Endodermal cell (in vitro differentiated cells): ENCODE results near the gene FIP1L1. TPM values are rescaled to one million over a fixed set of nuclear protein-coding genes. Genes with fewer than 3 reads are reported as not detected.

Experiments
- DNase-seq: peaks from one replicate; pipeline ENCODE4 v3.0.0-alpha.2; 2017
- H3K27ac ChIP-seq: 2 replicates; pipeline ENCODE4 v1.5.1; 2013; ENCODE audit warnings: mild to moderate bottlenecking, low read depth, low read length, moderate library complexity
- H3K27me3 ChIP-seq: 2 replicates; pipeline ENCODE4 v1.6.1; 2013; ENCODE audit warnings: mild to moderate bottlenecking, low read length, moderate library complexity; ENCODE audit not compliant: insufficient read depth, control insufficient read depth, poor library complexity, severe bottlenecking
- H3K36me3 ChIP-seq: 2 replicates; pipeline ENCODE4 v1.7.0; 2013; ENCODE audit warnings: mild to moderate bottlenecking, low read length, moderate library complexity; ENCODE audit not compliant: control insufficient read depth, insufficient read depth
- H3K4me1 ChIP-seq: one replicate; pipeline ENCODE4 v1.7.0; 2013; ENCODE audit warnings: low read length; ENCODE audit not compliant: control insufficient read depth, insufficient read depth
- H3K4me3 ChIP-seq: 2 replicates; pipeline ENCODE4 v1.5.1; 2013; ENCODE audit warnings: mild to moderate bottlenecking, low read length, moderate library complexity
- H3K9ac ChIP-seq: 2 replicates; pipeline ENCODE4 v1.6.1; 2013; ENCODE audit warnings: mild to moderate bottlenecking, low read length, moderate library complexity; ENCODE audit not compliant: poor library complexity, severe bottlenecking; ENCODE audit errors: extremely low read depth
- H3K9me3 ChIP-seq: 2 replicates; pipeline ENCODE4 v1.6.1; 2013; ENCODE audit warnings: mild to moderate bottlenecking, low read length, moderate library complexity; ENCODE audit not compliant: control insufficient read depth
- H3K27ac Mint-ChIP-seq: 2 replicates; pipeline ENCODE4 v1.8.0; 2020; ENCODE audit warnings: mixed read lengths
- H3K27me3 Mint-ChIP-seq: 2 replicates; pipeline ENCODE4 v1.8.0; 2021; ENCODE audit warnings: mild to moderate bottlenecking, mixed read lengths; ENCODE audit not compliant: insufficient read depth
- H3K36me3 Mint-ChIP-seq: 2 replicates; pipeline ENCODE4 v1.8.0; 2020; ENCODE audit warnings: low read depth, mixed read lengths
- H3K4me1 Mint-ChIP-seq: 2 replicates; pipeline ENCODE4 v1.8.0; 2020; ENCODE audit warnings: mixed read lengths
- H3K4me3 Mint-ChIP-seq: 2 replicates; pipeline ENCODE4 v1.8.0; 2020; ENCODE audit warnings: mild to moderate bottlenecking, moderate library complexity, mixed read lengths
- H3K9me3 Mint-ChIP-seq: 2 replicates; pipeline ENCODE4 v1.8.0; 2020; ENCODE audit warnings: mild to moderate bottlenecking, mixed read lengths
- WGBS, 2 experiments: methylation state at CpG; one replicate each; pipeline versions ENCODE4 v1.1.5 to v1.1.7; 2013; ENCODE audit warnings: missing lambda C conversion rate in 2 of 2, mixed read lengths in 1 of 2; ENCODE audit not compliant: insufficient coverage in 1 of 2, insufficient read length in 1 of 2; 5-methylcytosine and 5-hydroxymethylcytosine counted together
- total RNA-seq, 2 donors: library from RNA; stranded (reverse); fragmentation: NEBNext Ultra II Directional in 1 of 2; extraction: Animal tissue kit (Norgen Biotek cat#: 25700) in 1 of 2; gene quantifications; 2 replicates in 1 of 2; 3 replicates in 1 of 2; pipeline ENCODE4 v1.2.1, GENCODE V29; 2021
- TF ChIP-seq, protein P1 (sequence below): fragments of 200-600 bp; sonication (generic); conservative IDR thresholded peaks from 2 replicates; pipeline ENCODE4 v1.5.0; 2021; ENCODE audit warnings: antibody characterized with exemption, mild to moderate bottlenecking

The FIP1L1 gene
- total RNA-seq, 2 donors from 2014 or later, result 79.2 to 88.8 TPM

DNA sequence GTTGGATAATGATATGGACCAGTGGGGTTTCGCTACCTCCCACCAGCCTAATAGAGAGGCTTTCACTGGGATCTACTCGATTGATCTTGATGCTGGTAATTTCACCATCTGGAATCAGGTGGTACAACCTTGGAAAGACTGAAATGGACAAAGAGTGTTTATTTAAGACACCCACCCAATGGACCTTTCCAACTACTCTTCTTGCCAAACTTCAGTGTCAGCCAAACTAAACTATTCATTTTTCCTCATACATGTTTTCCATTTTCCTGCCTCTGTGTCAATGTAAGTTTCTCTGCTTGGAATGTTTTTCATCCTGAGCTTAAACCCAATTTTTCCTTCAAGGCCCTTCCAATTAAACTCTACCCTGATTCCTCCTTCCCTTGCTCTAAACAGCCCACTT, 121.3 kb downstream of the FIP1L1 start:
- Mint-ChIP-seq H3K27ac (no peak overlapping the region), H3K4me1 (peaks cover 12% of the 10 kb centered on the region), H3K27me3 (no peaks in the 10 kb centered on the region), H3K36me3 (no peaks in the 10 kb centered on the region), H3K9me3 (no peaks in the 10 kb centered on the region), H3K4me3 (no peak overlapping the region)
- TF ChIP-seq, protein P1, sequence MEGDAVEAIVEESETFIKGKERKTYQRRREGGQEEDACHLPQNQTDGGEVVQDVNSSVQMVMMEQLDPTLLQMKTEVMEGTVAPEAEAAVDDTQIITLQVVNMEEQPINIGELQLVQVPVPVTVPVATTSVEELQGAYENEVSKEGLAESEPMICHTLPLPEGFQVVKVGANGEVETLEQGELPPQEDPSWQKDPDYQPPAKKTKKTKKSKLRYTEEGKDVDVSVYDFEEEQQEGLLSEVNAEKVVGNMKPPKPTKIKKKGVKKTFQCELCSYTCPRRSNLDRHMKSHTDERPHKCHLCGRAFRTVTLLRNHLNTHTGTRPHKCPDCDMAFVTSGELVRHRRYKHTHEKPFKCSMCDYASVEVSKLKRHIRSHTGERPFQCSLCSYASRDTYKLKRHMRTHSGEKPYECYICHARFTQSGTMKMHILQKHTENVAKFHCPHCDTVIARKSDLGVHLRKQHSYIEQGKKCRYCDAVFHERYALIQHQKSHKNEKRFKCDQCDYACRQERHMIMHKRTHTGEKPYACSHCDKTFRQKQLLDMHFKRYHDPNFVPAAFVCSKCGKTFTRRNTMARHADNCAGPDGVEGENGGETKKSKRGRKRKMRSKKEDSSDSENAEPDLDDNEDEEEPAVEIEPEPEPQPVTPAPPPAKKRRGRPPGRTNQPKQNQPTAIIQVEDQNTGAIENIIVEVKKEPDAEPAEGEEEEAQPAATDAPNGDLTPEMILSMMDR, result no peak
- Histone ChIP-seq H3K36me3 (no peaks in the 10 kb centered on the region), H3K9me3 (no peaks in the 10 kb centered on the region), H3K27ac (no peak overlapping the region), H3K9ac (no peak overlapping the region), H3K4me3 (no peak overlapping the region), H3K4me1 (no peaks in the 10 kb centered on the region), H3K27me3 (no peaks in the 10 kb centered on the region)
- WGBS, 2 experiments, result 92 to 100% methylated on average over 1 to 2 of the region's 2 CpGs
- no peak for DNase-seq

DNA sequence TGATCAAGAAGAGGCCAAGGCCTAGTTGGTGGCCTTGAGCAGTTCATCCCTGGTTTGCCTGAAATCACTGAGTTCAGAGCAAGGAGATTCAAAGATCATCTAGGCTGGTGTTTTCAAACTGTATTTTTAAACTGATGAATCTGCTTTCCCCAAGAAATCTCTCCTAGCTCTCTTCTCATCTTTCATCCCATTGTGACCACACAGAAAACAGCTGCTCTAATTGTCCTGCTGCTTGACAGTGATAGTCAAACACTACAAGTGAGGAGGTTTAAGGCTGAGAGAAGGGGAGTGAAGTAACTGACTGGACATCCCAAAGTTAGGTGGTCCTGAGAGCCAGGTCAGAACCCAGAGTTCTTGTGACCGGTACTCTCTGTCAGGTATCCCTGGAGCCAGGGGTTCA, 122.3 kb downstream of the FIP1L1 start:
- TF ChIP-seq, protein P1, result no peak
- Mint-ChIP-seq H3K9me3 (no peaks in the 10 kb centered on the region), H3K36me3 (no peaks in the 10 kb centered on the region), H3K27me3 (no peaks in the 10 kb centered on the region), H3K4me3 (no peak overlapping the region), H3K4me1 (peaks cover 12% of the 10 kb centered on the region), H3K27ac (no peak overlapping the region)
- no peaks in the 10 kb centered on the region for H3K9me3 ChIP-seq
- no peak overlapping the region for H3K9ac ChIP-seq
- no peak overlapping the region for H3K27ac ChIP-seq
- no peaks in the 10 kb centered on the region for H3K4me1 ChIP-seq
- no peak for DNase-seq
- 94 to 100% methylated on average over 1 of the region's 1 CpG for WGBS, 2 experiments
- H3K36me3 ChIP-seq, result no peaks in the 10 kb centered on the region
- H3K4me3 ChIP-seq, result no peak overlapping the region
- no peaks in the 10 kb centered on the region for H3K27me3 ChIP-seq

DNA sequence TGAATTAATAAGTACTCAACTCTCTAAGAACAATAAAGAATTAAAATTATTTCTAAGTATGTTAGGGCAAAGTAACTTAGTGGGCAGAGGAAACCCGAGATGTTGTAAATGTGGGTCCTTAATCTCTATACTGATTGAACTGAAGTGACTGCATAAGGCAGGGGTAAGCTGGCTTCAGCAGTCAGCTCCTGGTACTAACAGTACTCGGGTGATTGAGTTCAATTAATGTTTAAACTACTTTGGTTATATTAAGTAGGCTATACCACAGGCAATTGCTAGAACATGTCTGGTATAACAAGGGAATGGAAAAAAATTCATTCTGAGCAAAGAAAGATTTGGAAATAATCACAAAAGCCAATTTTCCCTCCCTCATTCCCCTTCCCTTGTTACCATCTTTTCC, 123.1 kb downstream of the FIP1L1 start:
- H3K27ac ChIP-seq, result no peak overlapping the region
- WGBS, 2 experiments, result 93 to 100% methylated on average over 1 to 2 of the region's 2 CpGs
- H3K4me1 ChIP-seq, result no peaks in the 10 kb centered on the region
- H3K9ac ChIP-seq, result no peak overlapping the region
- DNase-seq, result no peak
- Mint-ChIP-seq H3K4me3 (no peak overlapping the region), H3K27ac (no peak overlapping the region), H3K9me3 (no peaks in the 10 kb centered on the region), H3K4me1 (peaks cover 12% of the 10 kb centered on the region), H3K36me3 (no peaks in the 10 kb centered on the region), H3K27me3 (no peaks in the 10 kb centered on the region)
- H3K9me3 ChIP-seq, result no peaks in the 10 kb centered on the region
- no peaks in the 10 kb centered on the region for H3K36me3 ChIP-seq
- H3K27me3 ChIP-seq, result no peaks in the 10 kb centered on the region
- H3K4me3 ChIP-seq, result no peak overlapping the region
- TF ChIP-seq, protein P1, result no peak
